Glomerular visceral epithelial cell (primary cell): Measurements from ENCODE around the gene FGF4.
A peak's percentile ranks its signal among the peaks of the same experiment; 100 is the strongest.

Experiments
- DNase-seq: peaks from one replicate; pipeline ENCODE4 v3.0.0-alpha.2; 2016; ENCODE audit errors: extremely low spot score

FGF4 gene

DNA sequence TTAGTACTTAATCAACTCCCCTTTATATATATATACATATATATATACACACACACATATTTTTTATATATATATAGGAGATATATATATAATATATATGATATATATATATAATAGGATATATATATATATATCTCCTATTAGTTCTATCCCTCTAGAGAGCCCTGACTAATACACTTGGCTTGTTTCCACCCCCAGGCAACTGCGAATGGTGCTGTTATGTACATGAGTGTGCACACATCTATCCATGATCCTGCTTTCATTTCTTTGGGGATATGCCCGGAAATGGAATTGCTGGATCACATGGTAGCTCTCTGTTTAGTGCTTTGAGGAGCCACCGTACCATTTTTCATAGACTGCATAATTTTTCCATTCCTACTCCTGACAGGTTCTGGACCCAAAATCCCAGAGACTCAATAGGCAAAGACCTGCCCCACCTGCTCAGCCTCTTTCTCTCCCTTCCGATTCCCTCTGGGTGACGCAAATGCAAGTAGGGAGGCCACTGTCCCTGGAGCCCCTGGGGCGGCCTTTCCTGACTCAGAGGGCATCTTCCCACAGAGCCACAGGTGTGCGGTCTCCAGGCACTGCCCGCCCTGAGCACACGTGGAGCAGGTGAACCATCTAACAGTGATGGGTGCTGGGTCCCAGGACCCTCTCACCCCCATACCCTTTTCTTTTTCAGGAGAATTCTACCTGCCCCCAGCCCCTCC, 32.1 kb upstream of the FGF4 start:
- no peak for DNase-seq

GRCh38 chr11:69804769-69805508, 29.8 kb upstream of the FGF4 start:
- no peak for DNase-seq

GRCh38 chr11:69803604-69804218, 28.6 kb upstream of the FGF4 start:
- DNase-seq = no peak

DNA sequence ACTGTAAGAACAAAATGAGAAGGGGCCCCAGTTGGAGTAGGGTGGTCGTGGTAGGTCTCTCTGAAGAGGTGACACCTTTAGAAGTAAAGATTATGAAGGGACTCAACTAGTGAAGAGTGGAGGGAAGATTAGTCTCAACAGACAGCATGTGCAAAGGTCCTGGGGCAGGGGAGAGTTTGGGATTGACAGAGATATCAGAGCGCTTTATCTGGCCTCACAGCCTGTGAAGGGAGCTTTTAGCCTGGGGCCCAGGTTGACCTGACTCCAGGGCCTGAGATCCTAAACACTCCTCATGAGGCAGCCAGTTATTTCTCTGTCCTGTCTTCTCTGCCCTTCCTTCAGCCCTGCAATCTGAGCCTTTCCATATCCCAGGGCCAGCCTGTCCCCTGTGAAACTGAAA, 27.9 kb upstream of the FGF4 start:
- no peak for DNase-seq

DNA sequence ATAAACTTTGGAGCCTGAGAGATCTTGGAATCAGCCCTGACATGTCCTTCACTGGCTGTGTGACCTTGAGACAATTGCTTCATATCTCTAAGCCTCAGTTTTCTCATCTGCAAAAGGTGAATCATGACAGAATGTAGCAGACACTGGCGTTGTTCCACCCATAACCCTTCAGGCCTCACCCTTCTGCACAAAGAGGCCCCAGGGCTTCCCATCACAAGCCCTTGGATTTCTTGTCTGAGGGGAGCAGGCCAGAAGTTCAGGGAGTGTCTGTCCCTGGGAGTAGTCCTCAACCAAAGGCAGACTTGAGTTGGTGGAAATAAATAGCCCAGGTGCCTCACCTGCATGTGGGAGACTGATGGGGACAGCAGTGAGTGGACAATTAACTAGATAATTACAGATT, 27.4 kb upstream of the FGF4 start:
- no peak for DNase-seq

GRCh38 chr11:69801513-69802335, 26.6 kb upstream of the FGF4 start:
- peak; percentile 9 for DNase-seq

DNA sequence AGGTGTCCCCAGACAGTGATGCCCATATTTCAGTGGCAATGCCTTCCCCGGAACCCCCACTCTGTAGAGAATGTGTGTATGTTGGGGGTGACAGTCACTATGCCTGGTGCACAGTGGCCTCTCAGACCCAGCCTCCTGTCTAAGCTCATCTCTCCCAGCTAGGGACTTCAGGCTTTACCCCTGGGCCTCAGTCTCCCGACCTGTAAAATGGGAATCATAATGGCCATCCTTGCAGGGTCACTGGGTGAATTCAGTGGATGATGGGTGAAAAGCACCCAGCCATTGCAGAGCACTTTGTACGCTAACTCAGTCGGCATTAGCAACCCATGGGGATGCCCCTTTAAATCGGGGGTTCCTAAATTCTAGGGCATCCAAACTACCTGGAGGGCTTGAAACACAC, 25.1 kb upstream of the FGF4 start:
- DNase-seq = no peak

GRCh38 chr11:69799582-69799981, 24.4 kb upstream of the FGF4 start:
- DNase-seq = no peak

DNA sequence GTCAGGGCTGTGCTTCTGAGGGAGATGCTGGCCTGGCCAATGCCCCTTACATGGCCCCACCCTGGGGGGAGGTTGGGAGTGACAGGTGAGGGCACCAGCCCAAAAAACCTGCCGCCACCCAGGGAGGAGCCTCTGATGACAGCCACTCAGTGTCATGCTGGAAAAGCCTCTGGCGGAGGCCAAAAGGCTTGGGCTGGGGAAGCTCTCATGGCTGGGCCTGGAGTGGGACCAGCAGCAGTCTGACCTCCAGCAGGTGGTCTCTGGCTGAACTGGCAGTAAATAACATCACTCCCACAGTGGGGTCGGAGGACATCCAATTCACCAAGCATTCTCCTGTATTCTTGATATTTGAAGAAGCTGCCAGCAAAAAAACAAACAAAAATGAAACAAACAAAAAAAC, 24.0 kb upstream of the FGF4 start:
- no peak for DNase-seq

- DNase-seq = no peak
These were observed 22.8 kb upstream of the FGF4 start for GRCh38 chr11:69797737-69798528.

DNA sequence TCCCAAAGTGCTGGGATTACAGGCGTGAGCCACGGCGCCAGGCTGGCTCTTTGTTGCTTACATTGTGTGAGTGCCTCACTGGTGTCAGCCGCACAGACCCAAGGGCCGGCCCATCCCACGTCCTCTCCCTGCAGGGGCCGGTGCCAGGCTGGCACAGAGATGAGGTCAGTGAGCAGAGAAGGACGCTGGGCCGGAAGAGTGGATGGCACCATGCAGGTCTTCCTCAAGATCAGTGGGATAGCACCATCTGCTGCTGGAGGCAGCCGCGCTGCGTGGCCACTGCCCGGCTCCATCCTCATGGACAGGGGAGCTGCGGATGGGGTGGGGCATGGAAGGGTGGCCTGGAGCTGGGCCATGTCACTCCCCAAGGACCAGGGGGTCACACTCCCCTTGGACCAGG, 22.0 kb upstream of the FGF4 start:
- no peak for DNase-seq

- DNase-seq = no peak
These were observed 20.9 kb upstream of the FGF4 start for GRCh38 chr11:69796063-69796462.

- peak; percentile 22 for DNase-seq
These were observed 16.4 kb upstream of the FGF4 start for GRCh38 chr11:69791276-69792180.

GRCh38 chr11:69788956-69789355, 13.8 kb upstream of the FGF4 start:
- no peak for DNase-seq

DNA sequence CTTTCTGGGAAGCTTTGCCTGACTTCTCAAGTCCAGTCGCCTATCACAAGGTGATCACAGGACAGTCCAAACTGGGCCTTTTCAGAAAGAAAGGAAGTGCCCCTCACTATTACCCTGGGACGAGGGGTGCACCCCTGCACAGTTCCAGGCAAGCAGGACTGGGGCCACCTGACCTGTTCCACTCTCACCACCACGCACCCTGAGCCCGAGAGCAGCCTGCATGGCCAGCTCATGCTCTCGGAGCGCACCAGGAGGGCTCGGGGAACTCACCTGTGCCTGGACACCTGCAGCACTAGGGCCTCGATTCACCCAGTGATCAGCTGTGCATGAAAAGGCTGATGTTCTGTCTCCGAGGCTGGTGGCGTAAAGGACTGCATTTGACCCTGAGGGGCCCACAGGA, 12.8 kb upstream of the FGF4 start:
- no peak for DNase-seq

DNA sequence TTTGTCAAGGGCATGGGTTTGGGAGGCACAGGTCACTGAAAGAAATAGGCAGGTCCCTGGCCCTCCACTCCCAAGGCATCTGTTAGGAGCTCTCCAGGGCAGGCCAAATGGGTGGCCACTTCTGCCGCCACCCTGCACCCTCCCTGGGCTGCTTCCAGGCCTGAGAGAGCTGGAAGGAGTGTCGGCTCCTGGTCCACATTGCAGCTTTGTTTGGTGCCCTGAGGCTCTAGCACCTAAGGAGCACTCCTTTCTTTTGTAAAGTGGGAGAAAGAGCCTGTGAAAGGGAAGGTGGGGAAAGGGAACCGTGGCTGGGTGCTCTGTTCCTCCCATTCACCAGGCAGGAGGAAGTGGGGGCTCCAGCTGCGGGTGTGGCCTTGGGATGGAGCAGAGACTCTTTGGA, 12.3 kb upstream of the FGF4 start:
- no peak for DNase-seq

DNA sequence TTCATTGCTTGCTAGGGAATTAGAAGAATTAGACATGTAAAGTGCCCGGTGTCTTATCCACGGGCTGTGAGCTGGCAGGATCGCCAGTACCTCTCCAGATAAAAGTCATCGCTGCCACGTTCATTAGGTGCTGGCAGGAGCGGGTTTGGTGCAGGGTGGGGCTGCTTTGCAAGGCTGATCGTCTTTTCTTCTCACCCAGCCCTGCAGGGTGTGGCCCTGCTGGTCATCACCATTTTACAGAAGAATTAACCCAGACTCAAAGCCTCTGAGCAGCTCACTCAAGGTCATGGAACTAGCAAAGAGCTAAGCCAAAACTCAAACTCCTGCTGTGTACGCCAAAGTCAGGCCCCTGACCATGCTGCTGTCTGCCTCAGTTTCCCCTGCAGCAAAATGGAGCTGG, 6.1 kb upstream of the FGF4 start:
- no peak for DNase-seq

DNA sequence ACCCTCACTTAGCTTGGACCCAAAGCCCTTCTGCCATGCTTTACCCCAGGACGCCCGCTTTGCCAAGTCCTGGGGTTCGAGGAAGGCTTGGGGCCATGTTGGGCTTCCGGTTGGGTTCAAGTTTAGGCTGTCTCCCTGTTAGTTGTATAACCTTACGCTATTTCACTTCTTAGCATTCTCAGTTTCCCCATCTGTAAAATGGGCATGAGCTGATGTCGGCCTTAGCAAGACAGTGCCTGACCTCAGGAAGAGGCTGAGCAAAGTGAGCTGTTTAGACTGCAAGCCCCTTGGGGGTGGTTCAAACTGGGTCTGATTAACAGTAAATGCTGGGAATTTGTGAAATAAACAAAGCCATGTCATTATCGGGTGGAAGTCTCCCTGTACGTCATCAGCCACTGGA, 3.2 kb upstream of the FGF4 start:
- DNase-seq = no peak

GRCh38 chr11:69774354-69775162, 583 bp downstream of the FGF4 start:
- DNase-seq = no peak
